Fibroblast of villous mesenchyme (primary cell): ENCODE results near the gene CABP2. TPM values are rescaled to one million over a fixed set of nuclear protein-coding genes. Genes with fewer than 3 reads are reported as not detected.
"Not testable (repeated sequence)": the region's sequence is repeated elsewhere in the genome, so short reads cannot be mapped to it uniquely, and the experiment has no call there.

Source experiments
- DNase-seq: peaks from one replicate; pipeline ENCODE4 v3.0.0-alpha.2; 2010; ENCODE audit warnings: low read depth
- H3K4me3 ChIP-seq: 2 replicates; pipeline ENCODE4 v1.5.1; 2011; ENCODE audit warnings: low read depth, mild to moderate bottlenecking, low read length
- small RNA-seq: library from RNA; depleted of rRNA; stranded (forward); fragments of <200 nt; gene quantifications from one replicate; pipeline ENCODE3, GENCODE V24; 2012
- total RNA-seq: library from RNA; depleted of rRNA; stranded (reverse); fragments of >200 nt; gene quantifications from 2 replicates; pipeline ENCODE4 v1.2.3, GENCODE V29; 2012
- TF ChIP-seq, protein P1 (sequence below): IDR thresholded peaks from 2 replicates; pipeline ENCODE4 v1.5.1; 2012; ENCODE audit warnings: low read depth, mild to moderate bottlenecking, low read length; ENCODE audit not compliant: insufficient read depth

The CABP2 gene
- total RNA-seq, 1 donor: not detected

DNA sequence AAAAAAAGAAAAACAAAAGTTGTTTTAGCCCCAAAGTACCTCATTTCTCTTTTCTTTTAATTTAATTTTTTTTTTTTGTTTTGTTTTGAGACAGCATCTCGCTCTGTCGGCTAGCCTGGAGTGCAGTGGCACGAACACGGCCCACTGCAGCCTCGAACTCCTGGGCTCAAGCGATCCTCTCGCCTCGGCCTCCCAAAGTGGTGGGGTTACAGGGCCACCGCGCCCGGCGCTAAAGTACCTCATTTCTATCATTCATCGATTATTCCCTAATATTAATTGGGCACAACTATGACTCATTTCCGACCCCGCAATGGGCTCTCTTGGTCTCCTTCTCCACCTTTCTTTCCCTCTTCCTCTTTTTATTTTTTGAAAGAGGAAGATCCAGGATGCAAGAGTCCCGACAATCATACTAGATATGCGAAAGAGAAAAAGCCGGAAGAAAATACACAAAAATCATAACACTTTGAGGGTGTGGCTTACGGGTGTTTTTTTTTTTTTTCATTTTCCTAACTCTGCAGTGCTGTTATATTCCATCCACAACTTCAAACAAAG lies 40.9 kb downstream of the CABP2 start:
- DNase-seq: no peak
- TF ChIP-seq, protein P1, sequence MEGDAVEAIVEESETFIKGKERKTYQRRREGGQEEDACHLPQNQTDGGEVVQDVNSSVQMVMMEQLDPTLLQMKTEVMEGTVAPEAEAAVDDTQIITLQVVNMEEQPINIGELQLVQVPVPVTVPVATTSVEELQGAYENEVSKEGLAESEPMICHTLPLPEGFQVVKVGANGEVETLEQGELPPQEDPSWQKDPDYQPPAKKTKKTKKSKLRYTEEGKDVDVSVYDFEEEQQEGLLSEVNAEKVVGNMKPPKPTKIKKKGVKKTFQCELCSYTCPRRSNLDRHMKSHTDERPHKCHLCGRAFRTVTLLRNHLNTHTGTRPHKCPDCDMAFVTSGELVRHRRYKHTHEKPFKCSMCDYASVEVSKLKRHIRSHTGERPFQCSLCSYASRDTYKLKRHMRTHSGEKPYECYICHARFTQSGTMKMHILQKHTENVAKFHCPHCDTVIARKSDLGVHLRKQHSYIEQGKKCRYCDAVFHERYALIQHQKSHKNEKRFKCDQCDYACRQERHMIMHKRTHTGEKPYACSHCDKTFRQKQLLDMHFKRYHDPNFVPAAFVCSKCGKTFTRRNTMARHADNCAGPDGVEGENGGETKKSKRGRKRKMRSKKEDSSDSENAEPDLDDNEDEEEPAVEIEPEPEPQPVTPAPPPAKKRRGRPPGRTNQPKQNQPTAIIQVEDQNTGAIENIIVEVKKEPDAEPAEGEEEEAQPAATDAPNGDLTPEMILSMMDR: no peak
- peak overlapping the region; percentile 72 for H3K4me3 ChIP-seq

GRCh38 chr11:67477344-67478050 lies 45.7 kb downstream of the CABP2 start:
- DNase-seq, H3K4me3 ChIP-seq: not testable (repeated sequence)

GRCh38 chr11:67476692-67477091 lies 46.6 kb downstream of the CABP2 start:
- DNase-seq, H3K4me3 ChIP-seq: not testable (repeated sequence)

GRCh38 chr11:67472882-67473281 lies 50.4 kb downstream of the CABP2 start:
- TF ChIP-seq, protein P1: no peak
- DNase-seq: no peak
- no peak overlapping the region for H3K4me3 ChIP-seq

- no peak overlapping the region for H3K4me3 ChIP-seq
- DNase-seq: no peak
- TF ChIP-seq, protein P1: no peak
Observed at GRCh38 chr11:67470337-67471002, 52.8 kb downstream of the CABP2 start.

DNA sequence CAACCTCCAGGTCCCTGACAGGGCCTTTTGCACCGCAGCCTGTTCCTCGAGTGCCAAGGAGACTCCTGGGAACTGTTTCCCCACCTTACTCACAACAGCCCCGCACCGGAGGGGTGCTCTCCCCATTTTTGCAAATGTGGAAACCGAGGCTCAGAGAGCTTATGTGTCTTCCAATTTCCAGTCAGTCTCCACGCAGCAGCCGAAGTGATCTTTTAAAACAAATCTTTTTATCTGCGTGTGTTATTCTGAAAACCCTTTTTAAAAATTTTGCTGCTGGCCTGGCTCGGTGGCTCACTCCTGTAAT lies 53.8 kb downstream of the CABP2 start:
- DNase-seq: no peak
- TF ChIP-seq, protein P1: no peak

More for the DNA sequence above, 53.8 kb downstream of the CABP2 start:
- H3K4me3 ChIP-seq: peak overlapping the region; percentile 67

Small RNA genes lying within 50 kb of the gene (small RNA-seq; reads per million reads assigned to genes)
- gene MIR6752: not detected

Other genes with a start within 250 kb of the CABP2 start
- 29.6 and 29.8 TPM in 2 replicates for gene ANKRD13D, start 234.1 kb downstream of the CABP2 start, total RNA-seq
- gene SSH3, start 219.9 kb downstream of the CABP2 start, total RNA-seq: 16.1 and 21.2 TPM in 2 replicates
- 43.2 and 68.9 TPM in 2 replicates for gene POLD4, start 169.9 kb downstream of the CABP2 start, total RNA-seq
- 3.5 and 4.7 TPM in 2 replicates for gene CLCF1, start 149.8 kb downstream of the CABP2 start, total RNA-seq
- gene RAD9A, start 131.5 kb downstream of the CABP2 start, total RNA-seq: 4.3 and 6.4 TPM in 2 replicates
- gene PPP1CA, start 121.6 kb downstream of the CABP2 start, total RNA-seq: 172 and 202 TPM in 2 replicates
- not detected in 2 replicates for gene TBC1D10C, start 119.4 kb downstream of the CABP2 start, total RNA-seq
- gene CARNS1, start 107.8 kb downstream of the CABP2 start, total RNA-seq: not detected in 2 replicates
- 42.3 and 47.0 TPM in 2 replicates for gene RPS6KB2, start 95.0 kb downstream of the CABP2 start, total RNA-seq
- gene PTPRCAP, start 85.8 kb downstream of the CABP2 start, total RNA-seq: 0.32 TPM in 1 of 2 replicates, not detected in the other
- gene CORO1B, start 80.0 kb downstream of the CABP2 start, total RNA-seq: 85.5 and 102 TPM in 2 replicates
- not detected in 2 replicates for gene GPR152, start 70.7 kb downstream of the CABP2 start, total RNA-seq
- gene CABP4, start 68.1 kb downstream of the CABP2 start, total RNA-seq: not detected in 2 replicates
- 18.4 and 18.6 TPM in 2 replicates for gene TMEM134, start 54.2 kb downstream of the CABP2 start, total RNA-seq
- 42.7 and 55.1 TPM in 2 replicates for gene AIP, start 40.4 kb downstream of the CABP2 start, total RNA-seq
- gene PITPNM1, start 18.1 kb downstream of the CABP2 start, total RNA-seq: 21.9 and 22.9 TPM in 2 replicates
- gene CDK2AP2, start 15.3 kb downstream of the CABP2 start, total RNA-seq: 13.5 and 16.8 TPM in 2 replicates
- 495 and 721 TPM in 2 replicates for gene GSTP1, start 60.4 kb upstream of the CABP2 start, total RNA-seq
- 140 and 178 TPM in 2 replicates for gene NDUFV1, start 83.5 kb upstream of the CABP2 start, total RNA-seq
- 4.7 and 5.8 TPM in 2 replicates for gene NUDT8, start 106.5 kb upstream of the CABP2 start, total RNA-seq
- gene TBX10, start 116.3 kb upstream of the CABP2 start, total RNA-seq: not detected in 2 replicates
- gene ACY3, start 127.3 kb upstream of the CABP2 start, total RNA-seq: not detected in 2 replicates
- not detected in 2 replicates for gene ALDH3B2, start 151.2 kb upstream of the CABP2 start, total RNA-seq